GM12878 (cell line): ENCODE measurements around the gene BRDT. TPM values are rescaled to one million over a fixed set of nuclear protein-coding genes. Genes with fewer than 3 reads are reported as not detected.

Source experiments
- ATAC-seq: fragments of 200-7000 bp; cut with Tn5 transposase; 3 replicates; pipeline ENCODE4 v1.9.1; 2020; ENCODE audit warnings: mild to moderate bottlenecking, moderate library complexity
- BruUV-seq: library from RNA; stranded (reverse); fragments of 400-500 nt; replicated peaks from 2 replicates; lab custom pipeline; 2021; lab: Mats Ljungman, UMichigan
- CTCF ChIA-PET: fragments of 300-600 bp; sonication (Branson Sonifier 250); formaldehyde crosslinking; extraction: SDS; loops from one replicate; lab custom pipeline; 2021; ENCODE audit warnings: inconsistent platforms; lab: Yijun Ruan, JAX
- POLR2A ChIA-PET: fragments of 350-600 bp; formaldehyde crosslinking; extraction: SDS; loops from one replicate; lab custom pipeline; 2021; ENCODE audit warnings: inconsistent platforms; lab: Charles Lee
- RAD21 ChIA-PET: fragments of 300-600 bp; sonication (Branson Sonifier 250); formaldehyde crosslinking; loops from one replicate; lab custom pipeline; 2023; ENCODE audit warnings: antibody characterized with exemption; ENCODE audit not compliant: unreplicated experiment; lab: Charles Lee
- SMC1A ChIA-PET: fragments of 300-600 bp; sonication (Branson Sonifier 250); formaldehyde crosslinking; loops from one replicate; lab custom pipeline; 2023; ENCODE audit not compliant: unreplicated experiment, uncharacterized antibody; lab: Charles Lee
- DNase-seq: peaks from one replicate; pipeline ENCODE4 v3.0.0-alpha.2; 2011; ENCODE audit warnings: low read depth, low spot score
- FAIRE-seq: peaks from 3 replicates; lab custom pipeline; 2011; peaks lifted over from hg19 to GRCh38; lab: Jason Lieb, UNC
- H2AFZ ChIP-seq: 2 replicates; pipeline ENCODE4 v1.6.0; 2011; ENCODE audit warnings: low read depth, low read length, control low read depth; ENCODE audit not compliant: control insufficient read depth
- H3K27ac ChIP-seq: 2 replicates; pipeline ENCODE4 v1.5.1; 2011; ENCODE audit warnings: control low read depth; ENCODE audit not compliant: control insufficient read depth, insufficient read depth
- H3K27me3 ChIP-seq, 2 experiments: replicated peaks in 1 of 2; 2 replicates each; pipeline versions ENCODE4 v1.6.0 to v1.6.1; 2011; ENCODE audit warnings: low read length in 1 of 2; ENCODE audit not compliant: control insufficient read depth in 2 of 2, insufficient read depth in 2 of 2
- H3K36me3 ChIP-seq, 2 experiments: 2 replicates each; pipeline ENCODE4 v1.5.1; 2011; ENCODE audit warnings: low read length in 1 of 2; ENCODE audit not compliant: control insufficient read depth in 2 of 2, insufficient read depth in 2 of 2
- H3K4me1 ChIP-seq: 2 replicates; pipeline ENCODE4 v1.6.1; 2011; ENCODE audit warnings: mild to moderate bottlenecking, low read length, moderate library complexity, mixed read lengths; ENCODE audit not compliant: control insufficient read depth, insufficient read depth
- H3K4me2 ChIP-seq: 2 replicates; pipeline ENCODE4 v1.6.0; 2011; ENCODE audit warnings: control low read depth; ENCODE audit not compliant: control insufficient read depth, insufficient read depth
- H3K4me3 ChIP-seq: fragments of 200-600 bp; sonication (generic); 2 replicates; pipeline ENCODE4 v1.5.1; 2016
- H3K79me2 ChIP-seq: 2 replicates; pipeline ENCODE4 v1.6.0; 2011; ENCODE audit warnings: low read length; ENCODE audit not compliant: control insufficient read depth, insufficient read depth
- H3K9ac ChIP-seq: 2 replicates; pipeline ENCODE4 v1.8.0; 2011; ENCODE audit warnings: low read length, control low read depth, mixed read lengths; ENCODE audit not compliant: control insufficient read depth, insufficient read depth
- H3K9me3 ChIP-seq: replicated peaks from 3 replicates; pipeline ENCODE4 v1.5.1; 2011; ENCODE audit warnings: mild to moderate bottlenecking, low read length; ENCODE audit not compliant: control insufficient read depth, insufficient read depth
- H4K20me1 ChIP-seq: 2 replicates; pipeline ENCODE4 v1.6.0; 2011; ENCODE audit not compliant: control insufficient read depth, insufficient read depth
- BMI1 ChIP-seq: fragments of 450-650 bp; IDR thresholded peaks from 2 replicates; pipeline ENCODE4 v1.6.1; 2016; ENCODE audit warnings: mild to moderate bottlenecking, moderate library complexity, borderline replicate concordance
- CBX3 ChIP-seq: fragments of 200-600 bp; sonication (generic); IDR thresholded peaks from 2 replicates; pipeline ENCODE4 v1.6.1; 2016; ENCODE audit warnings: low read depth, borderline replicate concordance
- CREM ChIP-seq: IDR thresholded peaks from 2 replicates; pipeline ENCODE4 v1.6.1; 2014; ENCODE audit warnings: antibody characterized with exemption, low read depth
- EGR1 ChIP-seq, 2 experiments: IDR thresholded peaks; 1 replicate in 1 of 2; 2 replicates in 1 of 2; pipeline ENCODE4 v1.6.1; 2011 to 2012; ENCODE audit warnings: low read depth in 2 of 2, low read length in 2 of 2, borderline replicate concordance in 1 of 2, mild to moderate bottlenecking in 1 of 2, moderate library complexity in 1 of 2
- ESRRA ChIP-seq: IDR thresholded peaks from 2 replicates; pipeline ENCODE4 v1.6.1; 2012; ENCODE audit warnings: mild to moderate bottlenecking, low read length, improper control_type of control experiment
- FOXM1 ChIP-seq: IDR thresholded peaks from 2 replicates; pipeline ENCODE4 v1.6.1; 2012; ENCODE audit warnings: low read depth, mild to moderate bottlenecking, inconsistent platforms, low read length, moderate library complexity
- MTA3 ChIP-seq: IDR thresholded peaks from 2 replicates; pipeline ENCODE4 v1.6.1; 2012; ENCODE audit warnings: low read length, inconsistent platforms, borderline replicate concordance
- PBX3 ChIP-seq: IDR thresholded peaks from 2 replicates; pipeline ENCODE4 v1.6.1; 2011; ENCODE audit warnings: mild to moderate bottlenecking, low read depth, low read length, moderate library complexity; ENCODE audit not compliant: insufficient replicate concordance
- POU2F2 ChIP-seq: IDR thresholded peaks from 3 replicates; pipeline ENCODE4 v1.6.1; 2011; ENCODE audit warnings: low read depth, mild to moderate bottlenecking, low read length, borderline replicate concordance
- TCF3 ChIP-seq: IDR thresholded peaks from 2 replicates; pipeline ENCODE4 v1.6.1; 2012; ENCODE audit warnings: low read depth, mild to moderate bottlenecking, low read length, borderline replicate concordance; ENCODE audit not compliant: insufficient read depth
- WGBS: methylation state at CpG from one replicate; pipeline ENCODE4 v1.1.6; 2016; ENCODE audit warnings: low lambda C conversion rate; ENCODE audit not compliant: insufficient replicate concordance, insufficient coverage; ENCODE audit errors: missing lambda C conversion rate; 5-methylcytosine and 5-hydroxymethylcytosine counted together
- in situ Hi-C: fragments of 300-500 bp; cut with MboI; formaldehyde crosslinking; loops from 9 replicates; pipeline ENCODE4 v1.14.3; 2018; ENCODE audit warnings: mixed read lengths
- intact Hi-C: fragments of 100-400 bp; cut with micrococcal nuclease; formaldehyde crosslinking; loops from one replicate; pipeline ENCODE4 v1.14.2; 2022; ENCODE audit not compliant: unreplicated experiment
- polyA plus RNA-seq, 11 experiments: library from polyadenylated mRNA; depleted of rRNA in 4 of 11; unstranded in 6 of 11; stranded (reverse) in 5 of 11; fragments of >200 nt; fragmentation: Nextera tagmentation in 4 of 11; fragmentation: Illumina TruSeq in 1 of 11; extraction: Ambion mirVana in 4 of 11; extraction: Trizol in 1 of 11; gene quantifications; 1 replicate in 1 of 11; 2 replicates in 10 of 11; pipeline versions ENCODE4 v1.2.1 to v1.2.3, GENCODE V29; 2011 to 2016; ENCODE audit warnings: inconsistent platforms in 2 of 11, missing spikeins in 2 of 11, low read depth in 1 of 11
- total RNA-seq, 4 experiments: library from RNA; depleted of rRNA in 3 of 4; stranded (reverse); fragments of >200 nt in 3 of 4; fragmentation: Illumina TruSeq in 1 of 4; extraction: Trizol in 1 of 4; gene quantifications; 2 replicates each; pipeline versions ENCODE4 v1.2.1 to v1.2.3, GENCODE V29; 2013 to 2021
- TF ChIP-seq, protein P1 (sequence below): IDR thresholded peaks from 2 replicates; pipeline ENCODE4 v1.6.1; 2011; ENCODE audit warnings: borderline replicate concordance, low read depth, mild to moderate bottlenecking, moderate library complexity, mixed read lengths, low read length; ENCODE audit not compliant: insufficient read depth; ENCODE audit errors: extremely low read length
- TF ChIP-seq, protein P2 (sequence below): fragments of 450-650 bp; IDR thresholded peaks from 2 replicates; pipeline ENCODE4 v1.6.1; 2017; ENCODE audit warnings: mild to moderate bottlenecking, moderate library complexity
- TF ChIP-seq, protein P3 (sequence below): fragments of 450-650 bp; IDR thresholded peaks from 2 replicates; pipeline ENCODE4 v1.6.1; 2016; ENCODE audit warnings: mild to moderate bottlenecking
- TF ChIP-seq, protein P4 (sequence below): fragments of 450-650 bp; IDR thresholded peaks from 2 replicates; pipeline ENCODE4 v1.6.1; 2017; ENCODE audit warnings: mild to moderate bottlenecking, low read depth, inconsistent platforms; ENCODE audit not compliant: poor library complexity, severe bottlenecking

BRDT gene
- total and polyA plus RNA-seq, 10 of the 15 experiments (the other 5 are each of a cell fraction or from before 2014, with no cell fraction given): 0.02 to 0.11 TPM; not detected in 8

- intact Hi-C loops: no loop called here
- TF ChIP-seq, protein P1, sequence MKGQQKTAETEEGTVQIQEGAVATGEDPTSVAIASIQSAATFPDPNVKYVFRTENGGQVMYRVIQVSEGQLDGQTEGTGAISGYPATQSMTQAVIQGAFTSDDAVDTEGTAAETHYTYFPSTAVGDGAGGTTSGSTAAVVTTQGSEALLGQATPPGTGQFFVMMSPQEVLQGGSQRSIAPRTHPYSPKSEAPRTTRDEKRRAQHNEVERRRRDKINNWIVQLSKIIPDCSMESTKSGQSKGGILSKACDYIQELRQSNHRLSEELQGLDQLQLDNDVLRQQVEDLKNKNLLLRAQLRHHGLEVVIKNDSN: no peak
- TF ChIP-seq CREM (no peak), ESRRA (no peak), MTA3 (no peak), BMI1 (no peak), EGR1 (IDR thresholded peaks at IDR 0.05; ENCODE audit: borderline replicate concordance in 1 of 2, low read depth in 2 of 2, low read length in 2 of 2) (no peak), TCF3 (no peak), PBX3 (no peak), CBX3 (no peak), POU2F2 (no peak), FOXM1 (no peak)
- TF ChIP-seq, protein P2, sequence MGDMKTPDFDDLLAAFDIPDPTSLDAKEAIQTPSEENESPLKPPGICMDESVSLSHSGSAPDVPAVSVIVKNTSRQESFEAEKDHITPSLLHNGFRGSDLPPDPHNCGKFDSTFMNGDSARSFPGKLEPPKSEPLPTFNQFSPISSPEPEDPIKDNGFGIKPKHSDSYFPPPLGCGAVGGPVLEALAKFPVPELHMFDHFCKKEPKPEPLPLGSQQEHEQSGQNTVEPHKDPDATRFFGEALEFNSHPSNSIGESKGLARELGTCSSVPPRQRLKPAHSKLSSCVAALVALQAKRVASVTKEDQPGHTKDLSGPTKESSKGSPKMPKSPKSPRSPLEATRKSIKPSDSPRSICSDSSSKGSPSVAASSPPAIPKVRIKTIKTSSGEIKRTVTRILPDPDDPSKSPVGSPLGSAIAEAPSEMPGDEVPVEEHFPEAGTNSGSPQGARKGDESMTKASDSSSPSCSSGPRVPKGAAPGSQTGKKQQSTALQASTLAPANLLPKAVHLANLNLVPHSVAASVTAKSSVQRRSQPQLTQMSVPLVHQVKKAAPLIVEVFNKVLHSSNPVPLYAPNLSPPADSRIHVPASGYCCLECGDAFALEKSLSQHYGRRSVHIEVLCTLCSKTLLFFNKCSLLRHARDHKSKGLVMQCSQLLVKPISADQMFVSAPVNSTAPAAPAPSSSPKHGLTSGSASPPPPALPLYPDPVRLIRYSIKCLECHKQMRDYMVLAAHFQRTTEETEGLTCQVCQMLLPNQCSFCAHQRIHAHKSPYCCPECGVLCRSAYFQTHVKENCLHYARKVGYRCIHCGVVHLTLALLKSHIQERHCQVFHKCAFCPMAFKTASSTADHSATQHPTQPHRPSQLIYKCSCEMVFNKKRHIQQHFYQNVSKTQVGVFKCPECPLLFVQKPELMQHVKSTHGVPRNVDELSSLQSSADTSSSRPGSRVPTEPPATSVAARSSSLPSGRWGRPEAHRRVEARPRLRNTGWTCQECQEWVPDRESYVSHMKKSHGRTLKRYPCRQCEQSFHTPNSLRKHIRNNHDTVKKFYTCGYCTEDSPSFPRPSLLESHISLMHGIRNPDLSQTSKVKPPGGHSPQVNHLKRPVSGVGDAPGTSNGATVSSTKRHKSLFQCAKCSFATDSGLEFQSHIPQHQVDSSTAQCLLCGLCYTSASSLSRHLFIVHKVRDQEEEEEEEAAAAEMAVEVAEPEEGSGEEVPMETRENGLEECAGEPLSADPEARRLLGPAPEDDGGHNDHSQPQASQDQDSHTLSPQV: no peak
- TF ChIP-seq, protein P3, sequence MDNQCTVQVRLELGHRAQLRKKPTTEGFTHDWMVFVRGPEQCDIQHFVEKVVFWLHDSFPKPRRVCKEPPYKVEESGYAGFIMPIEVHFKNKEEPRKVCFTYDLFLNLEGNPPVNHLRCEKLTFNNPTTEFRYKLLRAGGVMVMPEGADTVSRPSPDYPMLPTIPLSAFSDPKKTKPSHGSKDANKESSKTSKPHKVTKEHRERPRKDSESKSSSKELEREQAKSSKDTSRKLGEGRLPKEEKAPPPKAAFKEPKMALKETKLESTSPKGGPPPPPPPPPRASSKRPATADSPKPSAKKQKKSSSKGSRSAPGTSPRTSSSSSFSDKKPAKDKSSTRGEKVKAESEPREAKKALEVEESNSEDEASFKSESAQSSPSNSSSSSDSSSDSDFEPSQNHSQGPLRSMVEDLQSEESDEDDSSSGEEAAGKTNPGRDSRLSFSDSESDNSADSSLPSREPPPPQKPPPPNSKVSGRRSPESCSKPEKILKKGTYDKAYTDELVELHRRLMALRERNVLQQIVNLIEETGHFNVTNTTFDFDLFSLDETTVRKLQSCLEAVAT: no peak
- TF ChIP-seq, protein P4, sequence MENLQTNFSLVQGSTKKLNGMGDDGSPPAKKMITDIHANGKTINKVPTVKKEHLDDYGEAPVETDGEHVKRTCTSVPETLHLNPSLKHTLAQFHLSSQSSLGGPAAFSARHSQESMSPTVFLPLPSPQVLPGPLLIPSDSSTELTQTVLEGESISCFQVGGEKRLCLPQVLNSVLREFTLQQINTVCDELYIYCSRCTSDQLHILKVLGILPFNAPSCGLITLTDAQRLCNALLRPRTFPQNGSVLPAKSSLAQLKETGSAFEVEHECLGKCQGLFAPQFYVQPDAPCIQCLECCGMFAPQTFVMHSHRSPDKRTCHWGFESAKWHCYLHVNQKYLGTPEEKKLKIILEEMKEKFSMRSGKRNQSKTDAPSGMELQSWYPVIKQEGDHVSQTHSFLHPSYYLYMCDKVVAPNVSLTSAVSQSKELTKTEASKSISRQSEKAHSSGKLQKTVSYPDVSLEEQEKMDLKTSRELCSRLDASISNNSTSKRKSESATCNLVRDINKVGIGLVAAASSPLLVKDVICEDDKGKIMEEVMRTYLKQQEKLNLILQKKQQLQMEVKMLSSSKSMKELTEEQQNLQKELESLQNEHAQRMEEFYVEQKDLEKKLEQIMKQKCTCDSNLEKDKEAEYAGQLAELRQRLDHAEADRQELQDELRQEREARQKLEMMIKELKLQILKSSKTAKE: no peak
Measured at GRCh38 chr1:91913018-91913417, 36.2 kb upstream of the BRDT start.

More at GRCh38 chr1:91913018-91913417, 36.2 kb upstream of the BRDT start:
- H3K27ac ChIP-seq: no peak overlapping the region
- H3K4me3 ChIP-seq: no peak overlapping the region
- CTCF ChIA-PET: no interaction called here
- 15% methylated on average over 3 of the region's 3 CpGs for WGBS
- H3K36me3 ChIP-seq: no peaks in the 10 kb centered on the region
- RAD21 ChIA-PET: no interaction called here
- SMC1A ChIA-PET: no interaction called here
- POLR2A ChIA-PET: no interaction called here
- ATAC-seq (no peak), FAIRE-seq (no peak), DNase-seq (no peak)
- no TSS peak for BruUV-seq
- H4K20me1 ChIP-seq: no peaks in the 10 kb centered on the region
- no peaks in the 10 kb centered on the region for H3K27me3 ChIP-seq
- H3K79me2 ChIP-seq: no peaks in the 10 kb centered on the region
- H3K4me2 ChIP-seq: no peak overlapping the region
- no peaks in the 10 kb centered on the region for H3K9me3 ChIP-seq
- H2AFZ ChIP-seq: no peak overlapping the region
- in situ Hi-C loops: no loop called here
- no peaks in the 10 kb centered on the region for H3K4me1 ChIP-seq
- no peak overlapping the region for H3K9ac ChIP-seq
